Measurements from ENCODE around the gene GSTA2.
"Not testable (repeated sequence)": the region's sequence is repeated elsewhere in the genome, so short reads cannot be mapped to it uniquely, and the experiment has no call there.

Gene GSTA2

DNA sequence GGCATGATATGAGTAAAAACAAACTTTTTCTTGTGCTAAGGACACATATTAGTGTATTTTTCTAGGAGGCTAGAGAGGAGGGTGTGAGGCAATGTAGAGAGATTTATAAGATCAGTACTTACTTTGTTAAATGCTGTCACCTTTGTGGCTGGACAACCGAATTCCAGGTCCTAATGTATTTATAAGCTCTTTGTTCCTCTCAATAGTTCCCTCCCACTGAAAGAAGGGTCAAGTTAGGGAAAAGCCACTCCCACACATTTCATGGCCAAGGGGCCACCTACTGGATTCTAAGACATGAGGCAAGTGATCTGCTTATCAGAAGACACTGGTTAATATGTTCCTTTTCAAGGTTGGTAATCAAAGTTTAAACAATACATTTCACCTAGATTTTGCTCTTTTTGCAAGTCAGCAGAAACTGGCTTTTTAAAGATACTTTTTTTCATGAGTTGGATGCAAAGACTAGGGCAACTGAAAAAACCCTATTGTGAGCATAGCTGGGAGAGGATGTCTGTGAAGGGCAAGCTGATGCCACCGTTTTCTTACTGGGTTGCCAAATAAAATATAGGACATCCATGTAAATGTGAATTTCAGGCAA, at the start of gene GSTA2:
Gene GSTA2, minus strand, starts transcription at position 154 of the 595 bp plus-strand sequence. CDS start 5,528 bp downstream, outside the sequence.
- H3K27ac ChIP-seq, result not testable (repeated sequence)

DNA sequence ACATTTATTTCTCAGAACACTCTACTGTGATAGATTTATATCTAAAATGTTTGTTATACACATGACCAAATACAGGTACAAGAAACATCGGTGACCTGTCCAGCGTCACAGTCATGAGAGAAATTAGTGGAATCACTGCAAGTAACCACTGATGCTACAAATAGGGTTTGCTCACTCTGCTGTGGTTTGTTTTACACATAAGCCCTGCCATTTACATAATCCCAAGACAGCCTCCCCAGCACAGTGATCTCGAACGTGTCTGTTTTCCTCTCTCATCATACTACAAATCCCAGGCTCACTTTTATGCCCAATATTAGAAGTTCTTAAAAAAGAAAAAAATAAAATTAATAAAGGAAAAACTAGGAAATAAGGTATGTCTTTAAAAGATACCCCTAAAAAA, 46.5 kb upstream of the GSTA2 start:
- not testable (repeated sequence) for H3K27ac ChIP-seq

DNA sequence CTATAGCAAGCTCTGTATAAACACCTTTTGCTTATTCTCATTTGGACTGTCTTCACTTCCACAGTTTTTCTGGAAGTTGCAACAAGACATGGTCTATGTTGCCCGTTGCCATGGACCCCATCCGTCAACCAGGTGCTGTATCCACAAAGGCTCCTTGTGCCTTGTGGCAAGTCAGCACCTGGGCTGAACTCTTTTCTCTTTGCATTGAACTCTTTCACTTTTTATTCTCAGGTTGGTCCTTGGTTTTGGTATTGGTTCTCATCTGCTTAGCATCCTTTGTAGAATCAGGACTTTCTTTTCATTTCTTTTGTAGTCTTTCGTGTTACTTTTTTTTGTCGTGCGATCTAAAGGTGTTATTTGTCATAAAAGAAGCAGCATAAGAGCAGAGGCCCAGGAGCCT, 45.4 kb upstream of the GSTA2 start:
- H3K27ac ChIP-seq, result no peak overlapping the region
- TF ChIP-seq, protein P1, sequence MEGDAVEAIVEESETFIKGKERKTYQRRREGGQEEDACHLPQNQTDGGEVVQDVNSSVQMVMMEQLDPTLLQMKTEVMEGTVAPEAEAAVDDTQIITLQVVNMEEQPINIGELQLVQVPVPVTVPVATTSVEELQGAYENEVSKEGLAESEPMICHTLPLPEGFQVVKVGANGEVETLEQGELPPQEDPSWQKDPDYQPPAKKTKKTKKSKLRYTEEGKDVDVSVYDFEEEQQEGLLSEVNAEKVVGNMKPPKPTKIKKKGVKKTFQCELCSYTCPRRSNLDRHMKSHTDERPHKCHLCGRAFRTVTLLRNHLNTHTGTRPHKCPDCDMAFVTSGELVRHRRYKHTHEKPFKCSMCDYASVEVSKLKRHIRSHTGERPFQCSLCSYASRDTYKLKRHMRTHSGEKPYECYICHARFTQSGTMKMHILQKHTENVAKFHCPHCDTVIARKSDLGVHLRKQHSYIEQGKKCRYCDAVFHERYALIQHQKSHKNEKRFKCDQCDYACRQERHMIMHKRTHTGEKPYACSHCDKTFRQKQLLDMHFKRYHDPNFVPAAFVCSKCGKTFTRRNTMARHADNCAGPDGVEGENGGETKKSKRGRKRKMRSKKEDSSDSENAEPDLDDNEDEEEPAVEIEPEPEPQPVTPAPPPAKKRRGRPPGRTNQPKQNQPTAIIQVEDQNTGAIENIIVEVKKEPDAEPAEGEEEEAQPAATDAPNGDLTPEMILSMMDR (conservative IDR thresholded peaks at IDR 0.05), result no peak

DNA sequence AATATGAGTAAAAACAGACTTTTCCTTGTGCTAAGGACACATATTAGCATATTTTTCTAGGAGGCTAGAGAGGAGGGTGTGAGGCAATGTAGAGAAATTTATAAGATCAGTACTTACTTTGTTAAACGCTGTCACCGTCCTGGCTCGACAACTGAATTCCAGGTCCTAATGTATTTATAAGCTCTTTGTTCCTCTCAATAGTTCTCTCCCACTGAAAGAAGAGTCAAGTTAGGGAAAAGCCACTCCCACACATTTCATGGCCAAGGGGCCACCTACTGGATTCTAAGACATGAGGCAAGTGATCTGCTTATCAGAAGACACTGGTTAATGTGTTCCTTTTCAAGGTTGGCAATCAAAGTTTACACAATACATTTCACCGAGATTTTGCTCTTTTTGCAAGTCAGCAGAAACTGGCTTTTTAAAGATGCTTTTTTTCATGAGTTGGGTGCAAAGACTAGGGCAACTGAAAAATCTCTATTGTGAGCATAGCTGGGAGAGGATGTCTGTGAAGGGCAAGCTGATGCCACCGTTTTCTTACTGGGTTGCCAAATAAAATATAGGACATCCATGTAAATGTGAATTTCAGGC, 40.5 kb upstream of the GSTA2 start, which contains the start of gene GSTA1:
Gene GSTA1, minus strand, starts transcription at position 149 of the 588 bp plus-strand sequence. CDS start 4,549 bp downstream, outside the sequence.
- H3K27ac ChIP-seq, result not testable (repeated sequence)

DNA sequence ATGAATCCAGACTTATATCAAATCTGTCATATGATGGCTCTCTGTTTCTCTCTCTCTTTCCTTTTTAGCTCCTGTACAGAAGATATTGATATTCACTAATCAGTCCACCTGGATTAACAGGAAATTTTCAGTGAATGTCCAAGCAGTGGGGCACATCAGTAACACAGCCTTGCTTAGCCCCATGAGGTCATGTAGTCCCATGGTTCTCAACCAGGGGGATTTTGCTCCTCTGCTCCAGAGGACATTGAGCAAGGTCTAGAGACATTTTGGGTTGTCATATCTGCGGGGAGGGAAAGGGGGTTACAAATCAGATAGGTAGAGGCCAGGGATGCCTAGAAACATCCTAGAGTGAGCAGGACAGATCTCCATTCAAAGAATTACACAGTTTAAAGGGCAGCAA, 39.5 kb upstream of the GSTA2 start:
- H3K27ac ChIP-seq, result no peak overlapping the region
- TF ChIP-seq, protein P1 (conservative IDR thresholded peaks at IDR 0.05), result no peak

DNA sequence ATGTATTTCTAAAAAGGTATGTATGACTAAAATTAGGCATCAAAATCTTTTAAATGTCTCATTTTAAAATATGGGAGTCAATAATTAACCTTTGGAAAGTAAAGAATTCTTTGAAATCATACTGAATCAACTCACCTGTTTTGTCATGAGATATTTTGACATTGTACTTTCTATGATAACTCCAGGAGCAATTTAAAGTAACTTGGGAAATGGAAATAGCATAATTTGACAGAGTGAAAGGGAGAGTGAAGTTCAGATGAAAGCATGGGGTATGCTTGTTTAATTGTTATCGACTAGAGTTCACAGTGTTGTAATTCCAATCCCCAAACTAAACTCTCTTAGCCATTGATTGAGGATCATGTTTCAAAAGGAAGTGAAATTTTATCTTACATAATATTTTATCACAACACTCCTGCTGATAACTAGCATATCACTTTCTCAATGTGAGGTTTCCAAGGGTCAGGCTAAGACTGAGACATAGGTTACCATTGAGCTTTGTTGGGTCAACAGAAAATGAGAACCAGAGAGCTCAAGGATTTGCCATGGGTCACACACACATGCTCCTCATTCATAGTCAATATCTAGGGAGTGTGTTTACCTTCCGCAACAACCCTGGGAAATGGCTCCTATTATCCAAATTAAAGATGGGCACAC, 38.0 kb upstream of the GSTA2 start:
- TF ChIP-seq, protein P1 (conservative IDR thresholded peaks at IDR 0.05), result no peak

DNA sequence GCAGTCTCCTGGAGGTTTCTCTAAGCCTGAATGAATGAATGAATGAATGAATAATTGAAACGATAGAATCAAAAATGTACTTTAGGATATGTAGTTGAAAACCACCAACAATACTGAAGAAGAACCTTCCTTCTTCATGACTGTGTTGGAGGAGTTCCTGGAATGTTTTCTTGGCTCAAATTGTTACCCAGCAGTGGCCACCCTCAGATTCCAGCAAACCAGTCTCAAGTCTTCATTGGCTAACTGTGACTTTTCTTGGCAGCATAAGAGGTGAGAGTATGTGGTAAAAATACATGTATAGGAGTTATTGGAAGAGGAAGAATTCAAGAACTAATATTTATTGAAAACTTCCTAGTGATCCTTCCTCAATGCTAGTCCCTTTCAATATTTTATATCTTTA, 36.0 kb upstream of the GSTA2 start:
- not testable (repeated sequence) for H3K27ac ChIP-seq

More for the DNA sequence above, 38.0 kb upstream of the GSTA2 start:
- no peak overlapping the region for H3K27ac ChIP-seq

DNA sequence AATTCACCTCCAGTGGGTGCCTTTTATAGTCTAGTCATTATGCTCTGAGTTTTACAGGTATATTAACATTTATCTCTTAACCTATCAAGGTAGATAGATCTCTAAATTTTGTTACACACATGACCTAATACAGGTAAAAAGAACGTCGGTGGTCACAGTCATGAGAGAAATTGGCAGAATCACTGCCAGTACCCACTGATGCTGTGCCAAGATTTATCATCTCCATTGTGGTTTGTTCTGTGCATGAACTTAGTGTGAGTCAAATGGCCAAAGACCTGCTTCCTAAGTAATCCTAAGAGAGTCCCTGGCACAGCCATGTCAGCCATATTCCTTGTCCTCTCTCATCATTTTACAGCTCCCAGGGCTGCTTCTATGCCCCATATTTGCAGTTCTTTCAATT, 31.1 kb upstream of the GSTA2 start:
- not testable (repeated sequence) for H3K27ac ChIP-seq

DNA sequence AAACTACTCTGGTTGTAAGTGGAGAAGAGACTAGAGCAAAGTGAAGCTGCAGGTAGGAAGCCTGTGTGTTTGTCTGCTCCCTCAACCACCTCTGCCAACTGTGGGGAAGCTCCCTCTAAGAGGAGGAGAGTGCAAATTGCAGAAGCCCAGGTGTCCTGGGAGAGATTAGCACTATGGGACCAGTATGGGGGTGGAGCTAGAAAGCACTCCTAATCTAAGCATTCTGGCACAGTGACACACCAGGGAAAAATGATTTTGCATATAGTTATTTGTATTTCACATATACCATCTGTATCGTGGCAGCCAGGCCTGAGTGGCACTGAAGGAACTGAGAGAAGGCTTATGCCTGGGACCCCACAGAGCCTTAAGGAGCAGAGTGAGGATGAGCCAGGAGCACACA, 27.6 kb upstream of the GSTA2 start:
- TF ChIP-seq, protein P1 (conservative IDR thresholded peaks at IDR 0.05), result no peak
- no peak overlapping the region for H3K27ac ChIP-seq

DNA sequence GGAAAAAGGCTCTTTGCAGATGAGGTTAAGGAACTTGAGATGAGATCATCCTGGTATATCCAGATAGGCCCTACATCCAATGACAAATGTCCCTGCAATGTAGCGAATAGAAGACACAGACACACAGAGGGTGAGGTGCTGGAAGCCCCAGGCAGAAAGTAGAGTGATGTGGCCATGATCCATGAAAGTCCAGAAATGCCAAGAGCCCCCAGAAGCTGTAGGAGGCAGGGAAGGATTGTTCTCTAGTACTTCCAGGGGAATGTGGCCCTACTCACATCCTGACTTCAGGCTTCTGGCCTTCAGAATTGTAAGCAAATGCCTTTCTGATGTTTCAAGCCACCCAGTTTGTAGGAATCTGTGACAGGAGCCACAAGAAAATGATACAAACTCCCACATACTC, 26.4 kb upstream of the GSTA2 start:
- peak overlapping the region; percentile 90 for H3K27ac ChIP-seq

DNA sequence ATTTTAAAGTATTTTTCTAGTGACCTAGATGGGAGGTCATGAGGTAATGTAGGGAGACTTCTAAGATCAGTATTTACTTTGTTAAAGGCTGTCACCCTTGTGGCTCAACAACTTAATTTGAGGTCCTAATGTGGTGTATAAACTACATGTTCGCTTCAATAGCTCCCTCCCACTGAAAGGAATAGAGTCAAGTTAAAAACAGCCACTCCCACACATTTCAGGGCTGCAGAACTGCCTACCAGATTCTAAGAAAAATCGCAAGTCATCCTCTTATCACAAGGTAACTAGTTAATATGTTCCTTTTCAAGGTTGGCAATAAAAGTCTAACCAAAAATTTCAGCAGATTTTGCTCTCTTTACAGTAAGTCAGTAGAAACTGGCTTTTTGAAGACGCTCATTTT, 25.2 kb upstream of the GSTA2 start:
- TF ChIP-seq, protein P1 (conservative IDR thresholded peaks at IDR 0.05), result no peak
- peak overlapping the region; percentile 90 for H3K27ac ChIP-seq
